ENCODE results near the gene PKNOX2.

PKNOX2 gene

GRCh38 chr11:125404157-125404810 is 239.7 kb downstream of the PKNOX2 start:
- Histone ChIP-seq H3K27me3 (ENCODE audit: control insufficient read depth, insufficient read depth, low read length) (no peaks in the 10 kb centered on the region), H3K4me3 (ENCODE audit: low read length) (no peak overlapping the region), H3K36me3 (ENCODE audit: control insufficient read depth, low read depth, low read length) (no peaks in the 10 kb centered on the region), H3K27ac (ENCODE audit: low read length) (no peak overlapping the region), H3K4me1 (ENCODE audit: control insufficient read depth, low read depth, low read length) (peaks cover 26% of the 10 kb centered on the region), H3K9ac (ENCODE audit: low read length) (no peak overlapping the region), H3K9me3 (ENCODE audit: control insufficient read depth, low read depth, low read length) (no peaks in the 10 kb centered on the region)

- Histone ChIP-seq H3K27ac (ENCODE audit: low read length) (no peak overlapping the region), H3K4me3 (ENCODE audit: low read length) (no peak overlapping the region), H3K27me3 (ENCODE audit: control insufficient read depth, insufficient read depth, low read length) (no peaks in the 10 kb centered on the region)
These were observed 240.6 kb downstream of the PKNOX2 start for GRCh38 chr11:125404811-125405790.

GRCh38 chr11:125407046-125407445 is 242.5 kb downstream of the PKNOX2 start:
- Histone ChIP-seq H3K27ac (ENCODE audit: low read length) (no peak overlapping the region), H3K36me3 (ENCODE audit: control insufficient read depth, low read depth, low read length) (no peaks in the 10 kb centered on the region), H3K4me1 (ENCODE audit: control insufficient read depth, low read depth, low read length) (peaks cover 31% of the 10 kb centered on the region), H3K27me3 (ENCODE audit: control insufficient read depth, insufficient read depth, low read length) (no peaks in the 10 kb centered on the region), H3K9ac (ENCODE audit: low read length) (no peak overlapping the region), H3K4me3 (ENCODE audit: low read length) (no peak overlapping the region), H3K9me3 (ENCODE audit: control insufficient read depth, low read depth, low read length) (no peaks in the 10 kb centered on the region)

More at GRCh38 chr11:125404811-125405790, 240.6 kb downstream of the PKNOX2 start:
- H3K4me1 ChIP-seq (ENCODE audit: control insufficient read depth, low read depth, low read length): peaks cover 32% of the 10 kb centered on the region
- H3K36me3 ChIP-seq (ENCODE audit: control insufficient read depth, low read depth, low read length): no peaks in the 10 kb centered on the region
- no peaks in the 10 kb centered on the region for H3K9me3 ChIP-seq (ENCODE audit: control insufficient read depth, low read depth, low read length)
- no peak overlapping the region for H3K9ac ChIP-seq (ENCODE audit: low read length)

GRCh38 chr11:125408311-125408711 is 243.8 kb downstream of the PKNOX2 start:
- H3K9me3 ChIP-seq (ENCODE audit: control insufficient read depth, low read depth, low read length): no peaks in the 10 kb centered on the region
- no peaks in the 10 kb centered on the region for H3K27me3 ChIP-seq (ENCODE audit: control insufficient read depth, insufficient read depth, low read length)
- H3K36me3 ChIP-seq (ENCODE audit: control insufficient read depth, low read depth, low read length): no peaks in the 10 kb centered on the region
- H3K9ac ChIP-seq (ENCODE audit: low read length): no peak overlapping the region
- H3K27ac ChIP-seq (ENCODE audit: low read length): no peak overlapping the region
- no peak overlapping the region for H3K4me3 ChIP-seq (ENCODE audit: low read length)
- peaks cover 28% of the 10 kb centered on the region for H3K4me1 ChIP-seq (ENCODE audit: control insufficient read depth, low read depth, low read length)

- Histone ChIP-seq H3K9ac (ENCODE audit: low read length) (no peak overlapping the region), H3K27ac (ENCODE audit: low read length) (no peak overlapping the region), H3K4me1 (ENCODE audit: control insufficient read depth, low read depth, low read length) (peaks cover 16% of the 10 kb centered on the region), H3K9me3 (ENCODE audit: control insufficient read depth, low read depth, low read length) (no peaks in the 10 kb centered on the region), H3K36me3 (ENCODE audit: control insufficient read depth, low read depth, low read length) (no peaks in the 10 kb centered on the region), H3K4me3 (ENCODE audit: low read length) (no peak overlapping the region), H3K27me3 (ENCODE audit: control insufficient read depth, insufficient read depth, low read length) (no peaks in the 10 kb centered on the region)
These were observed 245.5 kb downstream of the PKNOX2 start for GRCh38 chr11:125410091-125410490.

- Histone ChIP-seq H3K9me3 (ENCODE audit: control insufficient read depth, low read depth, low read length) (no peaks in the 10 kb centered on the region), H3K27ac (ENCODE audit: low read length) (no peak overlapping the region), H3K4me3 (ENCODE audit: low read length) (no peak overlapping the region), H3K27me3 (ENCODE audit: control insufficient read depth, insufficient read depth, low read length) (no peaks in the 10 kb centered on the region), H3K4me1 (ENCODE audit: control insufficient read depth, low read depth, low read length) (peaks cover 16% of the 10 kb centered on the region), H3K9ac (ENCODE audit: low read length) (no peak overlapping the region), H3K36me3 (ENCODE audit: control insufficient read depth, low read depth, low read length) (no peaks in the 10 kb centered on the region)
These were observed 247.6 kb downstream of the PKNOX2 start for GRCh38 chr11:125412177-125412496.

GRCh38 chr11:125412509-125412908 is 248.0 kb downstream of the PKNOX2 start:
- Histone ChIP-seq H3K27me3 (ENCODE audit: control insufficient read depth, insufficient read depth, low read length) (no peaks in the 10 kb centered on the region), H3K9me3 (ENCODE audit: control insufficient read depth, low read depth, low read length) (no peaks in the 10 kb centered on the region), H3K4me1 (ENCODE audit: control insufficient read depth, low read depth, low read length) (peaks cover 16% of the 10 kb centered on the region), H3K27ac (ENCODE audit: low read length) (no peak overlapping the region), H3K9ac (ENCODE audit: low read length) (no peak overlapping the region), H3K36me3 (ENCODE audit: control insufficient read depth, low read depth, low read length) (no peaks in the 10 kb centered on the region), H3K4me3 (ENCODE audit: low read length) (no peak overlapping the region)

GRCh38 chr11:125413226-125413625 is 248.7 kb downstream of the PKNOX2 start:
- Histone ChIP-seq H3K9me3 (ENCODE audit: control insufficient read depth, low read depth, low read length) (no peaks in the 10 kb centered on the region), H3K4me1 (ENCODE audit: control insufficient read depth, low read depth, low read length) (peaks cover 16% of the 10 kb centered on the region), H3K27ac (ENCODE audit: low read length) (no peak overlapping the region), H3K4me3 (ENCODE audit: low read length) (no peak overlapping the region), H3K36me3 (ENCODE audit: control insufficient read depth, low read depth, low read length) (no peaks in the 10 kb centered on the region), H3K9ac (ENCODE audit: low read length) (no peak overlapping the region), H3K27me3 (ENCODE audit: control insufficient read depth, insufficient read depth, low read length) (no peaks in the 10 kb centered on the region)

- H3K27ac ChIP-seq (ENCODE audit: low read length): no peak overlapping the region
- no peaks in the 10 kb centered on the region for H3K36me3 ChIP-seq (ENCODE audit: control insufficient read depth, low read depth, low read length)
- H3K27me3 ChIP-seq (ENCODE audit: control insufficient read depth, insufficient read depth, low read length): no peaks in the 10 kb centered on the region
- H3K4me3 ChIP-seq (ENCODE audit: low read length): no peak overlapping the region
- H3K9ac ChIP-seq (ENCODE audit: low read length): no peak overlapping the region
- peaks cover 16% of the 10 kb centered on the region for H3K4me1 ChIP-seq (ENCODE audit: control insufficient read depth, low read depth, low read length)
- H3K9me3 ChIP-seq (ENCODE audit: control insufficient read depth, low read depth, low read length): no peaks in the 10 kb centered on the region
These were observed 249.6 kb downstream of the PKNOX2 start for GRCh38 chr11:125414121-125414520.

GRCh38 chr11:125416981-125417935 is 252.7 kb downstream of the PKNOX2 start:
- H3K4me3 ChIP-seq (ENCODE audit: low read length): no peak overlapping the region
- H3K36me3 ChIP-seq (ENCODE audit: control insufficient read depth, low read depth, low read length): no peaks in the 10 kb centered on the region
- H3K27ac ChIP-seq (ENCODE audit: low read length): no peak overlapping the region
- no peak overlapping the region for H3K9ac ChIP-seq (ENCODE audit: low read length)
- H3K9me3 ChIP-seq (ENCODE audit: control insufficient read depth, low read depth, low read length): no peaks in the 10 kb centered on the region
- H3K27me3 ChIP-seq (ENCODE audit: control insufficient read depth, insufficient read depth, low read length): no peaks in the 10 kb centered on the region
- no peaks in the 10 kb centered on the region for H3K4me1 ChIP-seq (ENCODE audit: control insufficient read depth, low read depth, low read length)

GRCh38 chr11:125418396-125418795 is 253.8 kb downstream of the PKNOX2 start:
- H3K9me3 ChIP-seq (ENCODE audit: control insufficient read depth, low read depth, low read length): no peaks in the 10 kb centered on the region
- H3K27me3 ChIP-seq (ENCODE audit: control insufficient read depth, insufficient read depth, low read length): no peaks in the 10 kb centered on the region
- no peaks in the 10 kb centered on the region for H3K4me1 ChIP-seq (ENCODE audit: control insufficient read depth, low read depth, low read length)
- H3K4me3 ChIP-seq (ENCODE audit: low read length): no peak overlapping the region
- no peak overlapping the region for H3K9ac ChIP-seq (ENCODE audit: low read length)
- no peak overlapping the region for H3K27ac ChIP-seq (ENCODE audit: low read length)
- no peaks in the 10 kb centered on the region for H3K36me3 ChIP-seq (ENCODE audit: control insufficient read depth, low read depth, low read length)

Measured in iPS-18a (cell line).